Osteoblast (primary cell): ENCODE measurements around the gene BICDL1. TPM values are rescaled to one million over a fixed set of nuclear protein-coding genes. Genes with fewer than 3 reads are reported as not detected.

Source experiments
- DNase-seq: peaks from one replicate; pipeline ENCODE4 v3.0.0; 2011; ENCODE audit warnings: low spot score, mixed read lengths; ENCODE audit not compliant: insufficient read length; ENCODE audit errors: missing footprints
- H2AFZ ChIP-seq: 2 replicates; pipeline ENCODE4 v1.6.0; 2011; ENCODE audit warnings: mild to moderate bottlenecking, low read length
- H3K27ac ChIP-seq: 2 replicates; pipeline ENCODE4 v1.5.1; 2011; ENCODE audit warnings: mild to moderate bottlenecking, low read depth, low read length, moderate library complexity
- H3K27me3 ChIP-seq: 2 replicates; pipeline ENCODE4 v1.6.0; 2012; ENCODE audit warnings: mild to moderate bottlenecking, control low read depth, inconsistent platforms, low read length, moderate library complexity; ENCODE audit not compliant: insufficient read depth
- H3K36me3 ChIP-seq: 2 replicates; pipeline ENCODE4 v1.5.1; 2011; ENCODE audit warnings: mild to moderate bottlenecking, low read length, control low read depth, moderate library complexity; ENCODE audit not compliant: insufficient read depth
- H3K4me1 ChIP-seq: 2 replicates; pipeline ENCODE4 v1.5.1; 2011; ENCODE audit warnings: mild to moderate bottlenecking, low read length, control low read depth, moderate library complexity; ENCODE audit not compliant: insufficient read depth
- H3K4me2 ChIP-seq: 2 replicates; pipeline ENCODE4 v1.6.0; 2011; ENCODE audit warnings: mild to moderate bottlenecking, low read length; ENCODE audit not compliant: insufficient read depth
- H3K4me3 ChIP-seq: fragments of 200-600 bp; sonication (generic); 3 replicates; pipeline ENCODE4 v1.5.1; 2012; ENCODE audit warnings: mild to moderate bottlenecking, low read length, inconsistent platforms; ENCODE audit not compliant: insufficient read depth
- H3K79me2 ChIP-seq: 2 replicates; pipeline ENCODE4 v1.6.0; 2012; ENCODE audit warnings: mild to moderate bottlenecking, low read length, control low read depth, inconsistent platforms; ENCODE audit not compliant: insufficient read depth
- H3K9me3 ChIP-seq: 2 replicates; pipeline ENCODE4 v1.5.1; 2011; ENCODE audit warnings: low read depth, low read length, control low read depth
- H4K20me1 ChIP-seq: 2 replicates; pipeline ENCODE4 v1.6.0; 2012; ENCODE audit warnings: mild to moderate bottlenecking, low read length, control low read depth; ENCODE audit not compliant: insufficient read depth
- total RNA-seq: library from RNA; depleted of rRNA; stranded (reverse); fragments of >200 nt; gene quantifications from 2 replicates; pipeline ENCODE4 v1.2.3, GENCODE V29; 2012
- TF ChIP-seq, protein P1 (sequence below): IDR thresholded peaks from 2 replicates; pipeline ENCODE4 v1.5.1; 2011; ENCODE audit warnings: mild to moderate bottlenecking, low read depth, low read length, moderate library complexity; ENCODE audit errors: extremely low read depth

Gene BICDL1
- total RNA-seq, 1 donor, result not detected

DNA sequence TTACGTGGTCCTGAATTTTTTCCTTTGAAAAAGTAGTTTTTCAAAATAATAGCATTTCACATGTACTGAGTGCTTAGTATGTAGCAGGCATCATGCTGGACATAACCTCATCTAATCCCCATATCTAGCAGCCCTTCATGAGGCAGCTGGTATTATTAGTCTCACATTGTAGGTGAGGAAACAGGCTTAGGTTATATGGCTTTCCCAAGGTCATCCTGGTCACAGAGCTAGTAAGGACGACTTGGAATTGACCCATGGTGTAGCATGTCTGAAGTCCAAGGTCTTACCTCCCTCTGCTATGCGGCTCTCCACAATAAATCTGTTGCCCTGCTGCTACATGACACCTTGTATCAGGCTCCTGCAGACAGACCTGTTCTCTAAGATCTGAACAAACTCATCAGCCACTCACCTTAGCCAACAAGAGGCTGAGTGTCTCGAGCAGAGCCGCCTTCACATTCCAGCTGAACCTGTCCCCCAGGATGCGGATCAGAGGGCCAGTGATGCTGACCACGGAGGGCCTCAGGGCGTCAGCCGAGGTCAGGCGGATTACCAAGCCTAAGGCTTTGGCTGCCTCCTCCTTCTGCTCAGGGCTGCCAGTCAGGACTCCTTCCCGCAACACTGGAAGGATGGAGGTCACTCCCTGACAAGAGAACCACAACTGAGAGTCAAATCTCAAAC, 147.2 kb downstream of the BICDL1 start:
- H3K4me2 ChIP-seq, result no peak overlapping the region
- no peak overlapping the region for H3K27ac ChIP-seq
- no peaks in the 10 kb centered on the region for H3K27me3 ChIP-seq
- H3K79me2 ChIP-seq, result peaks cover 3% of the 10 kb centered on the region
- peaks cover 12% of the 10 kb centered on the region for H4K20me1 ChIP-seq
- H3K4me1 ChIP-seq, result no peaks in the 10 kb centered on the region
- peak; percentile 46 for DNase-seq
- H3K4me3 ChIP-seq, result no peak overlapping the region
- TF ChIP-seq, protein P1, sequence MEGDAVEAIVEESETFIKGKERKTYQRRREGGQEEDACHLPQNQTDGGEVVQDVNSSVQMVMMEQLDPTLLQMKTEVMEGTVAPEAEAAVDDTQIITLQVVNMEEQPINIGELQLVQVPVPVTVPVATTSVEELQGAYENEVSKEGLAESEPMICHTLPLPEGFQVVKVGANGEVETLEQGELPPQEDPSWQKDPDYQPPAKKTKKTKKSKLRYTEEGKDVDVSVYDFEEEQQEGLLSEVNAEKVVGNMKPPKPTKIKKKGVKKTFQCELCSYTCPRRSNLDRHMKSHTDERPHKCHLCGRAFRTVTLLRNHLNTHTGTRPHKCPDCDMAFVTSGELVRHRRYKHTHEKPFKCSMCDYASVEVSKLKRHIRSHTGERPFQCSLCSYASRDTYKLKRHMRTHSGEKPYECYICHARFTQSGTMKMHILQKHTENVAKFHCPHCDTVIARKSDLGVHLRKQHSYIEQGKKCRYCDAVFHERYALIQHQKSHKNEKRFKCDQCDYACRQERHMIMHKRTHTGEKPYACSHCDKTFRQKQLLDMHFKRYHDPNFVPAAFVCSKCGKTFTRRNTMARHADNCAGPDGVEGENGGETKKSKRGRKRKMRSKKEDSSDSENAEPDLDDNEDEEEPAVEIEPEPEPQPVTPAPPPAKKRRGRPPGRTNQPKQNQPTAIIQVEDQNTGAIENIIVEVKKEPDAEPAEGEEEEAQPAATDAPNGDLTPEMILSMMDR, result no peak
- no peak overlapping the region for H2AFZ ChIP-seq
- peaks cover 89% of the 10 kb centered on the region for H3K36me3 ChIP-seq
- no peaks in the 10 kb centered on the region for H3K9me3 ChIP-seq

DNA sequence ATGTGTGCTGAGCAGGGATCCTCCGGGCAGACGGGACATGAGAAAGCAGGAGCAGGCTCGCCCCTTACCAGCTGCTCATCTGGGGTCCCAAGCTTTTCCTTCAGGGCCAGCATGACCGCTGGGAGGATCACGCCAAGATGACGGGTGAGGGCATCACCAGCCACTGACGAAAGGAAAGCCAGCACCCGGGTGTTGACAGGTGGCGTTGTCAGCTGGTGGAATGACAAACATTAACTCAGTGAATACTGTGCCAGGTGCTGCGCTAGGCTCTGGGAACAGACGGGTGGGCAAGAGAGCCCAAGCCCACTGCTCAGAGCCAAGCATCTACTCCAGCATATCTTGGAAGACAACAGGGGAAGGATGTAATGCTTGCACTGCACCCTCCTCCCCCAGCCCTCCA, 148.8 kb downstream of the BICDL1 start:
- H4K20me1 ChIP-seq, result peaks cover 10% of the 10 kb centered on the region
- no peaks in the 10 kb centered on the region for H3K9me3 ChIP-seq
- no peak overlapping the region for H2AFZ ChIP-seq
- peaks cover 5% of the 10 kb centered on the region for H3K79me2 ChIP-seq
- no peaks in the 10 kb centered on the region for H3K27me3 ChIP-seq
- TF ChIP-seq, protein P1, result no peak
- no peak for DNase-seq
- no peak overlapping the region for H3K4me3 ChIP-seq
- H3K4me1 ChIP-seq, result no peaks in the 10 kb centered on the region
- H3K4me2 ChIP-seq, result no peak overlapping the region
- H3K27ac ChIP-seq, result no peak overlapping the region
- H3K36me3 ChIP-seq, result peaks cover 90% of the 10 kb centered on the region

DNA sequence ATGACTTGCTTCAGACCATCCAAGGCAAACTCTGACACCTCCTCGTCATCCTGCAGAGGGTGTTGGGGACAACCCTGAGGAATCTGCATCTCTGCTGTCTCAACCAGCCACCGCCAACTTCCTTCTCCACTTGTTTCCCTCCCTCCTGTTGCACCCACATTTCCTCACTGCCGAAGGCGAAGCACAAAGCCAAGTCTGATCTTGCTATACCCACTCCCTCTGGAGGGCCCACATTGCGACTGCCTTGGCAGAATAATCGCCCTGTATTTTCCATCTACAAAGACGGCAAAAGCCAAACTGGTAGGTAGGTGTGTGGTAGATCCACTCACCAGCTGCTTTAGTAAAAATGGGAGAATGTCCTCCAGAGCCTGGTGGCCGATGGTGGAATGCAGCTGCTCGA, 149.3 kb downstream of the BICDL1 start:
- DNase-seq, result peak; percentile 72
- no peaks in the 10 kb centered on the region for H3K9me3 ChIP-seq
- H3K4me1 ChIP-seq, result no peaks in the 10 kb centered on the region
- H3K4me3 ChIP-seq, result no peak overlapping the region
- TF ChIP-seq, protein P1, result no peak
- H3K79me2 ChIP-seq, result peaks cover 5% of the 10 kb centered on the region
- H3K27ac ChIP-seq, result no peak overlapping the region
- no peak overlapping the region for H3K4me2 ChIP-seq
- peaks cover 6% of the 10 kb centered on the region for H4K20me1 ChIP-seq
- H3K27me3 ChIP-seq, result no peaks in the 10 kb centered on the region
- no peak overlapping the region for H2AFZ ChIP-seq
- peaks cover 90% of the 10 kb centered on the region for H3K36me3 ChIP-seq

DNA sequence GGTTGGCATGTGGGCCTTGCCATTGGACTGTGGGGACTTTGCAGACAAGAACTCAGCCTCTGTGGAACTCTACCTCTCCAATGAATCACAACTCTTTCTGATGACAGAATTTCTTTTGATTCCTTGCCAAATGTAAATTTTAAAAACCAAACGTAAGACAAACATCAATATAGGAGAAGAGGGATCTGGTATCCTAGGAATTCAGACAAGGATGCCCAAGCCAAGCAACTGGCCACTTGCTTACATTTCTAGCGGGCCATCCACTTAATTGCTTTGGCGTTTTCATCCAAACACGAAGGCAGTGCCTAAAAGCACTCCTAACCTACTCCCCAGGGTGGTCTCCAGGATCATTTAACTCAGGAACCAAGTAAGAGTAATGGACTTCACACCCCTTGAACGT, 150.9 kb downstream of the BICDL1 start:
- peaks cover 92% of the 10 kb centered on the region for H3K36me3 ChIP-seq
- no peaks in the 10 kb centered on the region for H3K9me3 ChIP-seq
- no peak overlapping the region for H3K4me3 ChIP-seq
- H3K79me2 ChIP-seq, result peaks cover 5% of the 10 kb centered on the region
- no peaks in the 10 kb centered on the region for H3K27me3 ChIP-seq
- peak overlapping the region; percentile 46 for H3K27ac ChIP-seq
- peaks cover 5% of the 10 kb centered on the region for H4K20me1 ChIP-seq
- no peaks in the 10 kb centered on the region for H3K4me1 ChIP-seq
- TF ChIP-seq, protein P1, result no peak
- H2AFZ ChIP-seq, result no peak overlapping the region
- H3K4me2 ChIP-seq, result no peak overlapping the region
- DNase-seq, result peak; percentile 78
